ENCODE measurements around the gene ALPI.

DNA sequence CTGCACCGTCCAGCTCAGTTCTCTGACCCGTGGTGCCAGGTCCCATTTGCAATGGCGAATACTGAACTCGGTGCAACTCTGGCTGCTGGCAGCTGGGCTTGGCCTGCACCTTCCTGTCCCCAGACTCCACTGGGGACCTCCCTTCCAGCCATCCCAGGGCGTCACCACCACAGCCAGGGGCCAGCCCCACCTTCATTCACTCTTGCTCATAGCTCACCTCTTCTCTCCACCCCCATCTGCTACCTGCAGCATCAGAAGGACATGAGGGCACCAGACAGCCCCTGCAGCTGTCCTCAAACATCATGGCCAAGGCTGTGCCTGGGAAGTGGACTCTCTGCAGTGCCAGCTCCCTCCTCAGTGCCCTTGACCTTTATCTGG, 16.2 kb upstream of the ALPI start:
- TF ChIP-seq, protein P1, sequence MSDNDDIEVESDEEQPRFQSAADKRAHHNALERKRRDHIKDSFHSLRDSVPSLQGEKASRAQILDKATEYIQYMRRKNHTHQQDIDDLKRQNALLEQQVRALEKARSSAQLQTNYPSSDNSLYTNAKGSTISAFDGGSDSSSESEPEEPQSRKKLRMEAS (IDR thresholded peaks at IDR 0.05; ENCODE audit: low read depth, low read length), result no peak
- no peak for TF ChIP-seq CTCF (IDR thresholded peaks at IDR 0.05; ENCODE audit: low read depth, low read length)
- TF ChIP-seq POLR2A (IDR thresholded peaks at IDR 0.05; ENCODE audit: extremely low read depth, insufficient read length), result no peak

Measured in NB4 (cell line).